Loucy (cell line): Measurements from ENCODE around the gene LCN15.

Experiments
- EZH2phosphoT487 ChIP-seq: fragments of 200-600 bp; IDR thresholded peaks from 2 replicates; pipeline ENCODE4 v1.6.1; 2018; ENCODE audit warnings: antibody characterized with exemption, mild to moderate bottlenecking, moderate library complexity, borderline replicate concordance
- TF ChIP-seq, protein P1 (sequence below): fragments of 200-600 bp; sonication (generic); conservative IDR thresholded peaks from 2 replicates; pipeline ENCODE4 v1.5.1; 2014; ENCODE audit warnings: mild to moderate bottlenecking, antibody characterized with exemption, low read length

DNA sequence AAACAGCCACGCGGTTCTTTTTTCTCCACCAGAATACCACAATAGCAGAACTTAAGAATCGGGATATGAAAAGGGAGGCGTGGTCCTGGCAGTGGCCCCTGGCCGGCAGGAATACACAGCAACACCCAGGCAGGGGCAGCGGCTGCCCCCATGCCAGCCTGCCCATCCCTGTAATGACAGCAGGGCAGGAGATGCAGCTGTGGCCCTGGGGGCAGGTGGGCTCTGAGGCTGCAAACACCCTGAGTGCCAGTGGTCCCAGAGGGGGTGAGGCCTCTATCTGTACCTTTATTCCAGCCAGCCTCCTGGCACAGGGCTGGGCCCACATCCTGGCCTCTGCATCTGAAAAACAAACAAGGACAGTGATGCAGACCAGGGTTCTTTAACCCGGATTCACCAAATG is 39.5 kb downstream of the LCN15 start:
- TF ChIP-seq, protein P1, sequence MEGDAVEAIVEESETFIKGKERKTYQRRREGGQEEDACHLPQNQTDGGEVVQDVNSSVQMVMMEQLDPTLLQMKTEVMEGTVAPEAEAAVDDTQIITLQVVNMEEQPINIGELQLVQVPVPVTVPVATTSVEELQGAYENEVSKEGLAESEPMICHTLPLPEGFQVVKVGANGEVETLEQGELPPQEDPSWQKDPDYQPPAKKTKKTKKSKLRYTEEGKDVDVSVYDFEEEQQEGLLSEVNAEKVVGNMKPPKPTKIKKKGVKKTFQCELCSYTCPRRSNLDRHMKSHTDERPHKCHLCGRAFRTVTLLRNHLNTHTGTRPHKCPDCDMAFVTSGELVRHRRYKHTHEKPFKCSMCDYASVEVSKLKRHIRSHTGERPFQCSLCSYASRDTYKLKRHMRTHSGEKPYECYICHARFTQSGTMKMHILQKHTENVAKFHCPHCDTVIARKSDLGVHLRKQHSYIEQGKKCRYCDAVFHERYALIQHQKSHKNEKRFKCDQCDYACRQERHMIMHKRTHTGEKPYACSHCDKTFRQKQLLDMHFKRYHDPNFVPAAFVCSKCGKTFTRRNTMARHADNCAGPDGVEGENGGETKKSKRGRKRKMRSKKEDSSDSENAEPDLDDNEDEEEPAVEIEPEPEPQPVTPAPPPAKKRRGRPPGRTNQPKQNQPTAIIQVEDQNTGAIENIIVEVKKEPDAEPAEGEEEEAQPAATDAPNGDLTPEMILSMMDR = no peak
- TF ChIP-seq EZH2phosphoT487 = no peak
